GM21529 (cell line): ENCODE results near the gene ANKRD52.
"Not testable (repeated sequence)": the region's sequence is repeated elsewhere in the genome, so short reads cannot be mapped to it uniquely, and the experiment has no call there.

Experiments used
- ATAC-seq: cut with Tn5 transposase; IDR thresholded peaks from one replicate; pipeline ENCODE4 v1.9.1; 2021; ENCODE audit not compliant: unreplicated experiment

ANKRD52 gene

GRCh38 chr12:56274299-56274698, 16.1 kb upstream of the ANKRD52 start:
- ATAC-seq = no peak

GRCh38 chr12:56272468-56272867, 14.3 kb upstream of the ANKRD52 start:
- not testable (repeated sequence) for ATAC-seq

DNA sequence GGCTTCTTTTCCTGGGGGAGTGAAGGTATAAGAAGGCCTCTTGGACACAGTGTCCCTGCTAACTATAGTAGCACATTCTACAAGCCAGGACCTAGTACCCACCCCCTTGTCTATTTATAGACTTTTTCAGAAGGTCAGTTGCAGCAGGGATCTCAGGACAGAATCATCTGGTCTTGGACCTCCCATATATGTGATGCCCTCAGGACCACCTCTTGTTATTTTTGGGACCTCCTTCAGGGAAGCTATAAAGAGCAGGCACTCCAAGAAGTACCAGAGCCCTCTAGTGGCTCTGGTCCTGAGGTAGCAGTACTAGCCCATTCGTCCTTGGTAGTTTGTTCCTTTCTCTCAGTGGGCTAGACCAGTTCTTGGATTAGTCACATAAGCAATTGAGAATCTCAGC, 12.8 kb upstream of the ANKRD52 start:
- no peak for ATAC-seq

GRCh38 chr12:56267443-56268071, 9.4 kb upstream of the ANKRD52 start:
- ATAC-seq = no peak

DNA sequence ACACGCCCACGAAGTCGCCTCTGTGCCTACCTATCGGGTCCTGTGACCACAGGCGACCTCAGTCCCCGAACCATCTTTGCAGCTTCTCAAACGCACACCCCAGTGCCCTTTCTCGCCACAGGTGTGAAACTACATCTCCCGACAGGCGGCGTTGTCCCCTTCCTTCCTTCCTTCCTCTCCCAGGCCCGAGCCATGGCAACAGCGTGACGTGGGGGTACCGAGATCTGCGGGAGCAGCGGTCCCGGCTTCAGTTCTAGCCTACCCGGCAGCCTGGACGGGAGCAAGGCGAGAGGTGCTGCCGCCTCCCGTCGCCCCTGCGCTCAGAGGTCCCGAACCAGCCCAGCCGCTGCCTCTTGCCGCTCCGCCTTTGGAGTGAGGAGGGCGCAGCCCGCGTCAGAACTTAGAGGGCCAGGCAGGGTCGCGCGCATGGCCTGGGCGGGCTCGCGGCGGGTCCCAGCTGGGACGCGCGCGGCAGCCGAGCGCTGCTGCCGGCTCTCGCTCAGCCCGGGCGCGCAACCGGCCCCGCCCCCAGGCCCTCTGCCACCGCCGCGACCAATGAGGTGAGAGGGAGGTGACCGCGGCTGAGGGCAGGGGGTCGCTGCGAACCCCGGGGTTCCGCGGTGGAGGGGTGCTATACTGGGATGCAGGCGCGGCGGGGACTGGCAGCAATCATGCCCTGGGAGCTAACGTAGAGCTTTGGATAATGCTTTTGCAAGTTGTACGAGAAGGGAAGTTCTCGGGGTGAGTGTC, 8.7 kb upstream of the ANKRD52 start, which contains the start of gene COQ10A:
Gene COQ10A (plus strand): TSS at position 250 of the 750 bp plus-strand sequence. CDS start 177 bp downstream, at position 427.
- ATAC-seq = peak; percentile 89

DNA sequence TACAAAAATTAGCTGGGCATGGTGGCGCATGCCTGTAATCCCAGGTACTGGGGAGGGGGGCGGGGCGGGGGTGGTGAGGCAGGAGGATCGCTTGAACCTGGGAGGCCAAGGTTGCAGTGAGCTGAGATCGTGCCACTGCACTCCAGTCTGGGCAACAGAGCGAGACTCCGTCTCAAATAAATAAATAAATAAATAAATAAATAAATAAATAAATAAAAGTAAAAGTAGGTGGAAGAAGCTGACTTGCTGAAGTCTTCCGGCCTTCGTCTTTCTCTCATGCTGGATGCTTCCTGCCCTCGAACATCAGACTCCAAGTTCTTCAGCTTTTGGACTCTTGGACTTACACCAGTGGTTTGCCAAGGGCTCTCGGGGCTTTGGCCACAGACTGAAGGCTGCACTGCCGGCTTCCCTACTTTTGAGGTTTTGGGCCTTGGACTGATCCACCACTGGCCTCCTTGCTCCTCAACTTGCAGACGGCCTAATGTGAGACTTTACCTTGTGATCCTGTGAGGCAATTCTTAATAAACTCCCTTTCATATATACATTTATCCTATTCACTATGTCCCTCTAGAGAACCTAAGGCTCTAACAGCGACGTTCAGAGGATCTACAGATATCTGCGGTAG, 8.0 kb upstream of the ANKRD52 start:
- ATAC-seq = not testable (repeated sequence)

GRCh38 chr12:56262955-56263354, 4.8 kb upstream of the ANKRD52 start:
- not testable (repeated sequence) for ATAC-seq

DNA sequence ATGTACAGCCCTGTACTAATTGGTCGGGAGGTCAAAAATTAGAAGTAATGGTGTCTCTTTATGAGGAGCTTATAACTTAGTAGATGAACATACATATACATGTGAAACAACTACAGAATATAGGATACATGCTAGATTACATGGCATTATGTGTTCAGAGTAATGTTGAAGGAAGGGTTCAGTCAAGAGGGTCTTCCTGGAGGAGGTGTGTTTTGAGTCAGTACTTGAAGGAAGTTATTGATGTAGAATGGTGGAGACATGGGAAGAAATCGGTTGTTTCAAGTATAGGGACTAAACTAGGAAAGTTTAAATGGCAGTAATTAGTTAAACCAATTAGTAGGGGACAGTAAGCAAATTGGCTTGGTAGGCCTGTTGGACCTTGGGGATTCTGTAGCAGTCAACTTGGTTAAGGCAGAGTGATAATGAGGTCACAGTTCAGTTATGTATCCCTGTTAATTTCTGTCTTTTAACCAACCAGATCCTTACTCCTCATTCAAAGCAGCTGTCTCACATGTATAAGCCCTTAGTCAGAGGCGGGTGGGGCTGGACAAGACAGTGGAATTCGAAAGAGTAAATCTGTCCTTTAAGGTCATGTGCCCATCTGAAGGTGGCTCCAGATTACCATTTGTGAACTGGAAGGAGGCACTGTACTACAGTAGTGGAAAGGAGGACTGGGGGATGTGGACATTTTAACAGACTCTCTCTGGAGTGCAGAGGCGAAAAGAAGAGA, 3.5 kb upstream of the ANKRD52 start:
- ATAC-seq = no peak

DNA sequence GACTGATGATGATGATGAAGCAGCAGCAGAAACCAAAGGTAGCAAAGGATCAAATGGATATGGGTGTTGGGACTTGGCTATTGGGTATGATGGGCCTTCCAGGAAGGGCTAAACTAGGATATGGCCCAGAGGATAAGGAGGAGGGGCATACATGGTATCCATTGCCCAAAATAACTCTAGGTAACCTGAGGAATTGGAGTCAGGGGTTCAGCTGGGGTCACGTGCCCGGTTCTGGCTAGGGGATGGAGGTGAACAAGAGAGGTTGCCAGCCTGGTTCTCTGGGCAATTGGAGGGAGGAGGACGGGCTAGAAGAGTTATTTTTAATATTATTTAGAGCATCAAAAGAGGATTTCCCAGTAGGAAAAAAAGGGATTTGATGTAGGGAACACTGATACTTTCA, 2.7 kb upstream of the ANKRD52 start:
- ATAC-seq = no peak

- ATAC-seq = no peak
Measured at GRCh38 chr12:56260380-56260779, 2.2 kb upstream of the ANKRD52 start.

DNA sequence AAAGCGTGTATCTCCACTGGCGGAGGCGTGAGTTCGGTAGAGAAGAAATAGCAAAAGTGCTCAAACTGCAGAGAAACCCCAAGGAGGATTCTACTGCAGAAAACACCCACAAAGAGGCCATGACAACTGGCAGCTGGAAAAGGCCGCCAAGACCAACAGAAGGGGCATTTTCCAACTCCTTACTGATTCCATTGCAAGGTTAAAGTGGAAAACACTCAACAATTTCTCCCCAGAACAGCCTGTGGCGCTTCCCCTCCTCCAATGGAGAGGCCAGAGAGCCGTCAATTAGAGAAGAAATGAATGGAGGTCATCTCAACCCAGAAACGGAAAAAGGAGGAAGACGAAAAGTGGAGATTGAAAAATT, 618 bp upstream of the ANKRD52 start:
- ATAC-seq = no peak

DNA sequence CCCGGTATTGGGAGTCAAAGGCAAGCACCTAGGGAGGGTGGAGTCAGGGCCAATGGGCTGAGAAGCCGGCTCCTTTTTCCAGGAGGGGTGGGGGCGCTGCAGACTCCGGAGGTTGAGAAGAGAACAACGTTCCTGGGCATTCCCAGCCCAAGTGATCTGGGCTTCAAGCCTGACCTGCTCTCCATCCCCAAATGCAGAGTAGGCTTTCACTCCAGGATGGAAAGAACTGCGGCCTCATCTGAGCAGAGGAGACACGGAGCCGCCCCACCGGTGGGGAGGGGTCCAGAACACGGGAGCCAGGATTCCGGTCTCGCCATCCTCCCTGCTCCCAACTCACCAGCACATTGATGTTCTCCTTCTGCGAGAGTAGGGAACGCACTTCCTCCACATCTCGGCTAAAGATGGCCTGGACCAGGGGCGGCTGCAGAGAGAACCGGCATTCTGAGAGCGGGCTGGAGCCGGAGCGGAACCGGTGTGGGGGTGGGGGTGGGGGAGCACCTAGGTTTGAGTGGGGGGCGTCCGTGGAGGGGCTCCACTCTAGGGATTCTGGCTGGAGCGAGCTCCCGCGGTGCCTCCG, 605 bp downstream of the ANKRD52 start:
- peak; percentile 4 for ATAC-seq

GRCh38 chr12:56257071-56257470, 1.1 kb downstream of the ANKRD52 start:
- ATAC-seq = no peak

DNA sequence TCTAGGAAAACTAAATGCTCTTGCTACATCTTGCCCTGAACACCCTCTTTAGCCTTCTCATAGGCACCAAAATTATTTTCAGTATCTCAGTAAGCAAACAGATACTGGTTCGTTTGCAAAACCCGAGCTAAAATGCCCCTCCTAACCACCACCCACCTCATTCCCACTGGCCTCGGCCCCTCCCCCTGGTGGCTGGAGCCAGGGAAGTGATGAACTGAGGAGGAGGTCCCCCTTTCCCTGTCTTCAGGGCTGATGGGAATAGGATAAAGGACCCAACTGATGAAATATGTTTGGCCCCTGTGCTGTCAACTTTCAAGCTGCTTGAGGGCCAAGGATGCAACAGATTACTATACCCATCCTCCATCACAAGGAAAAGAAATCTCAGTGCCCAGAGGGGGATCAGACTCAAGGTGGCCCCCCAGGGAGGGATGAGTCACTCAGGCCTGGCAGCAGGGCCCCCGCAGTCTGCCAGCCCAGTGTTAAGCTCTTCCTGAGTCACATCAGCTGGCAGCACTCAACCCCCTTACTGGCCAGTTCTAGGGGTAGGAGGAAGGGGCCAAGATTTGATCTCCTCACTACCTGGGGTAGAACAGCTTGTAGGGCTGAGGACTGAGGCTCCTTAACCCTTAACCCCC, 1.7 kb downstream of the ANKRD52 start:
- no peak for ATAC-seq

DNA sequence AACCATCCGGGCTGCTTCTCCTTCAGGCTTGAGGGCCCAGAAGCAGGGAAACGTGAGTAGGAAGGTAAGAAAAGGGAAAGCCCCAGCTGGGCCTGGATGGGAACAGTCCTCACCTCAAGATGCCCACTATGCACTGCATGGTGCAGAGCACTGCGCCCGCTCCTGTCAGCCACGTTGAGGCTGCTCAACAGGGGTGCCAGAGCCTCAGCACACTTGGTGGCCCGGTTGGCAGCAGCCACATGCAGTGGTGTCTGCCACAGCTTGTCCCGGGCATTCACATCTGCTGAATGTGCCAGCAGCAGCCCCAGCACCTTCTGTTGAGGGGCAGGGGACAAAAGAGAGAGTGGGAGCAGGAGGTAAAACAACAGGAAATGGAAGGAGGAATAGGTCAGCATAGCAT, 2.5 kb downstream of the ANKRD52 start:
- no peak for ATAC-seq

DNA sequence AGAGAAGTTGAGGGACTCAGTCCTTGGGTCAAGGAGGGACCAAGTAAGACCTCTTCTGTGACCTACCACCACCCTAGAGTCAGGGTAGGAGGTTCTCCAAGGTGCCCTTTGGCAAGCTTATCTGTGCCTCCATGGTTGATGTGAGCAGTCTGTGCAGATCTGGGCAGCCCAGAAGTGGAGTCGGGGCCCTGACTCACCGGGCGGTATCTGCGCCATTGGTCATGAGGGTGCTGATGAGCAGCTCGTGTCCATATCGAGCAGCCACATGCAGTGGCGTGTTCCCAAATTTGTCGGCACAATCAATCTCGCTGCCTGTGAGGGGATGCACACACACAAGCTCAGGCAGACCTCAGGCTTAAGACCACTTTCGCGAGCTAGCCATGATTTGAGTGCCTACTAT, 5.1 kb downstream of the ANKRD52 start:
- no peak for ATAC-seq

GRCh38 chr12:56252649-56253048, 5.5 kb downstream of the ANKRD52 start:
- ATAC-seq = no peak

- ATAC-seq = no peak
Measured at GRCh38 chr12:56248711-56249110, 9.5 kb downstream of the ANKRD52 start.

DNA sequence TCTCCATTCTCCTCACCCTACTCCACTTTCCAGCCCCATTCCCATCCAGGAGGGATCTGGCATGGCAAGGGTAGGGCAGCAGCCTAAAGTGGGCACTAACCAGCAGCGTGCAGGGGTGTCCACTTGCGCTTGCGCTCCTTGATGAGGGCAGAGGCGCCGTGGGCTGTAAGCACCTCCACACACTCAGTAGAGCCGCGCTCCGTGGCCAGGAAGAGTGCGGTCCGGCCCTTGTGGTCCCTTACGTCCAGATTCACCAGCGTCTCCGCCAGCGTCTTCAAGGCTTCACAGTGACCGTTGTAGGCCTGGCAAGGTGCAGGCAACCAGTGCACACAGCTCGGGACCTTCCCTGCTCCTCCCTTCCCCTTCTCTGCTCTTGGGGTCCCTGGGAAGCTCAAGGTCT, 10.3 kb downstream of the ANKRD52 start:
- no peak for ATAC-seq

GRCh38 chr12:56244494-56244893, 13.7 kb downstream of the ANKRD52 start:
- no peak for ATAC-seq

GRCh38 chr12:56243731-56244181, 14.4 kb downstream of the ANKRD52 start:
- ATAC-seq = no peak
